ENCODE measurements around the gene CKAP5. TPM values are rescaled to one million over a fixed set of nuclear protein-coding genes. Genes with fewer than 3 reads are reported as not detected.

The CKAP5 gene
- polyA plus RNA-seq, 1 donor (not counting 4 experiments of a cell fraction or from before 2014, with no cell fraction given) = 96.4 TPM

DNA sequence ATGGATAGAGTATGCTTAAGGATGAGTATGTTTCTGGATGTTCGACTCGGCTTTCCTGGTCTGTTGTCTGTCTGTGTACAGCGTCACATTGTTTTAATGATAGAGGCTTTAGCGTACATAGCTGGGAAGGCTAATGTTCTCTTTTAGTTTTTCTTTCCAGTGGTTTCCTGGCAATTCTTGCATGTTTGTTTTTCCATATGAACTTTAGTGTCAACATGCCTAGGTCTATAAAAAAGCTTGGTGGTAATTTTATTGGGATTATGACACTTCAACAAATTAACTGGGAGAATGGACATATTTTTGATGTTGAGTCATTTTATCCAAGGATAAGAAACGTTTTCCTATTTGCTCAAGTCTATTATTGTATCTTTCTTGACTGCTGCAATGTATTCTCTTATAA is 109.5 kb downstream of the CKAP5 start:
- TF ChIP-seq, protein P1, sequence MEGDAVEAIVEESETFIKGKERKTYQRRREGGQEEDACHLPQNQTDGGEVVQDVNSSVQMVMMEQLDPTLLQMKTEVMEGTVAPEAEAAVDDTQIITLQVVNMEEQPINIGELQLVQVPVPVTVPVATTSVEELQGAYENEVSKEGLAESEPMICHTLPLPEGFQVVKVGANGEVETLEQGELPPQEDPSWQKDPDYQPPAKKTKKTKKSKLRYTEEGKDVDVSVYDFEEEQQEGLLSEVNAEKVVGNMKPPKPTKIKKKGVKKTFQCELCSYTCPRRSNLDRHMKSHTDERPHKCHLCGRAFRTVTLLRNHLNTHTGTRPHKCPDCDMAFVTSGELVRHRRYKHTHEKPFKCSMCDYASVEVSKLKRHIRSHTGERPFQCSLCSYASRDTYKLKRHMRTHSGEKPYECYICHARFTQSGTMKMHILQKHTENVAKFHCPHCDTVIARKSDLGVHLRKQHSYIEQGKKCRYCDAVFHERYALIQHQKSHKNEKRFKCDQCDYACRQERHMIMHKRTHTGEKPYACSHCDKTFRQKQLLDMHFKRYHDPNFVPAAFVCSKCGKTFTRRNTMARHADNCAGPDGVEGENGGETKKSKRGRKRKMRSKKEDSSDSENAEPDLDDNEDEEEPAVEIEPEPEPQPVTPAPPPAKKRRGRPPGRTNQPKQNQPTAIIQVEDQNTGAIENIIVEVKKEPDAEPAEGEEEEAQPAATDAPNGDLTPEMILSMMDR (optimal IDR thresholded peaks at IDR 0.05 in 1 of 3, IDR thresholded peaks at IDR 0.05 in 1 of 3, conservative IDR thresholded peaks at IDR 0.05 in 1 of 3; ENCODE audit: extremely low read depth in 1 of 3, insufficient read depth in 2 of 3, low read length in 3 of 3) = no peak
- no peak for TF ChIP-seq EZH2 (IDR thresholded peaks at IDR 0.05; ENCODE audit: low read length)
- H3K27ac ChIP-seq (ENCODE audit: control insufficient read depth, insufficient read depth, low read length) = no peak overlapping the region
- DNase-seq (ENCODE audit: low read depth, low spot score) = no peak
- H3K9me3 ChIP-seq (ENCODE audit: control insufficient read depth, low read depth, low read length) = no peaks in the 10 kb centered on the region
- peaks cover under 1 to 1% of the 10 kb centered on the region in 2 experiments for H3K36me3 ChIP-seq (ENCODE audit: control insufficient read depth in 2 of 2, extremely low read depth in 1 of 2, insufficient read depth in 2 of 2, low read length in 2 of 2)
- no peaks in the 10 kb centered on the region for H3K9me1 ChIP-seq (ENCODE audit: control insufficient read depth, extremely low read depth, insufficient read depth, low read length)
- dilution Hi-C loops (cut with MboI; ENCODE audit: extremely low pct_ligation_motif_present, low sequenced_read_pairs) = no loop called here
- H4K20me1 ChIP-seq (ENCODE audit: control insufficient read depth, extremely low read depth, insufficient read depth, low read length) = no peaks in the 10 kb centered on the region
- H3K4me1 ChIP-seq (ENCODE audit: control insufficient read depth, extremely low read depth, insufficient read depth, low read length) = no peaks in the 10 kb centered on the region
- no peak overlapping the region for H3K4me2 ChIP-seq (ENCODE audit: control insufficient read depth, extremely low read depth, insufficient read depth, low read depth, low read length)
- H3K79me2 ChIP-seq (ENCODE audit: control insufficient read depth, insufficient read depth, low read length) = no peaks in the 10 kb centered on the region
- H2AFZ ChIP-seq (ENCODE audit: control insufficient read depth, low read length) = no peak overlapping the region
- H3K27me3 ChIP-seq (ENCODE audit: control insufficient read depth, extremely low read depth, insufficient read depth, low read length) = no peaks in the 10 kb centered on the region
- no peak for FAIRE-seq
- H3K4me3 ChIP-seq (ENCODE audit: control insufficient read depth in 2 of 3, extremely low read depth in 1 of 3, insufficient read depth in 2 of 3, low read depth in 1 of 3, low read length in 3 of 3) = no peak overlapping the region
- H3K9ac ChIP-seq (ENCODE audit: control insufficient read depth, extremely low read depth, insufficient read depth, low read length) = no peak overlapping the region

DNA sequence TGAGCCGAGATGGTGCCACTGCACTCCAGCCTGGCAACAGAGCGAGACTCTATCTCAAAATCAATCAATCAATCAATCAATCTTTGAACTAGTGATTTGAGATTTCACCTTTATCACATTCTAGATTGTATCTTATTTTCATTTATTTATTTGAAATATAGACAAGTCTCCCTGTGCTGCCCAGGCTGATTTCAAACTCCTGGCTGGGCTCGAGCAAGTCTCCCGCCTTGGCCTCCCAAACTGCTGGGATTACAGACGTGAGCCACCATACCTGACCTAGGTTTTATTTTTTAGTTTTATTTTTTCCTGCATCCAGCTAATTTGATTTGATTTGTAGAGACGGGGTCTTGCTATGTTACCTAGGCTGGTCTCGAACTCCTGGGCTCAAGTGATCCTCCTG is 109.9 kb downstream of the CKAP5 start:
- FAIRE-seq = no peak
- Histone ChIP-seq H3K9ac (ENCODE audit: control insufficient read depth, extremely low read depth, insufficient read depth, low read length) (no peak overlapping the region), H2AFZ (ENCODE audit: control insufficient read depth, low read length) (no peak overlapping the region), H3K9me3 (ENCODE audit: control insufficient read depth, low read depth, low read length) (no peaks in the 10 kb centered on the region), H3K9me1 (ENCODE audit: control insufficient read depth, extremely low read depth, insufficient read depth, low read length) (no peaks in the 10 kb centered on the region), H3K36me3 (ENCODE audit: control insufficient read depth in 2 of 2, extremely low read depth in 1 of 2, insufficient read depth in 2 of 2, low read length in 2 of 2) (no peaks in the 10 kb centered on the region), H3K4me2 (ENCODE audit: control insufficient read depth, extremely low read depth, insufficient read depth, low read depth, low read length) (no peak overlapping the region), H3K4me1 (ENCODE audit: control insufficient read depth, extremely low read depth, insufficient read depth, low read length) (no peaks in the 10 kb centered on the region), H3K27me3 (ENCODE audit: control insufficient read depth, extremely low read depth, insufficient read depth, low read length) (no peaks in the 10 kb centered on the region), H3K4me3 (ENCODE audit: control insufficient read depth in 2 of 3, extremely low read depth in 1 of 3, insufficient read depth in 2 of 3, low read depth in 1 of 3, low read length in 3 of 3) (no peak overlapping the region), H3K79me2 (ENCODE audit: control insufficient read depth, insufficient read depth, low read length) (no peaks in the 10 kb centered on the region), H3K27ac (ENCODE audit: control insufficient read depth, insufficient read depth, low read length) (no peak overlapping the region), H4K20me1 (ENCODE audit: control insufficient read depth, extremely low read depth, insufficient read depth, low read length) (no peaks in the 10 kb centered on the region)
- no peak for DNase-seq (ENCODE audit: low read depth, low spot score)
- dilution Hi-C loops (cut with MboI; ENCODE audit: extremely low pct_ligation_motif_present, low sequenced_read_pairs) = no loop called here
- no peak for TF ChIP-seq EZH2 (IDR thresholded peaks at IDR 0.05; ENCODE audit: low read length)
- TF ChIP-seq, protein P1 (optimal IDR thresholded peaks at IDR 0.05 in 1 of 3, IDR thresholded peaks at IDR 0.05 in 1 of 3, conservative IDR thresholded peaks at IDR 0.05 in 1 of 3; ENCODE audit: extremely low read depth in 1 of 3, insufficient read depth in 2 of 3, low read length in 3 of 3) = no peak
